HL-60/S4 treated with retinoic acid at 250 ng/mL for 4 days and 3 days (cell line): ENCODE data around the gene FGF1.
"Not testable (repeated sequence)": the region's sequence is repeated elsewhere in the genome, so short reads cannot be mapped to it uniquely, and the experiment has no call there.

Source experiments
- in situ Hi-C: fragments of 300-500 bp; cut with MboI; formaldehyde crosslinking; loops from 2 replicates; pipeline ENCODE4 v1.7.0; 2022; ENCODE audit warnings: low sequenced_read_pairs

The FGF1 gene

GRCh38 chr5:142650881-142651280 is 35.0 kb downstream of the FGF1 start:
- in situ Hi-C loops: no loop called here

GRCh38 chr5:142650060-142650459 is 35.8 kb downstream of the FGF1 start:
- in situ Hi-C loops: no loop called here

GRCh38 chr5:142648108-142648507 is 37.8 kb downstream of the FGF1 start:
- in situ Hi-C loops: not testable (repeated sequence)

- in situ Hi-C loops: no loop called here
These were observed 40.4 kb downstream of the FGF1 start for GRCh38 chr5:142645456-142645855.

GRCh38 chr5:142644640-142645361 is 41.1 kb downstream of the FGF1 start:
- in situ Hi-C loops: no loop called here

GRCh38 chr5:142644127-142644526 is 41.8 kb downstream of the FGF1 start:
- in situ Hi-C loops: no loop called here

- in situ Hi-C loops: no loop called here
These were observed 42.3 kb downstream of the FGF1 start for GRCh38 chr5:142643634-142644033.

GRCh38 chr5:142642427-142642826 is 43.5 kb downstream of the FGF1 start:
- in situ Hi-C loops: no loop called here

- in situ Hi-C loops: no loop called here
These were observed 44.2 kb downstream of the FGF1 start for GRCh38 chr5:142641711-142642110.

- in situ Hi-C loops: no loop called here
These were observed 45.4 kb downstream of the FGF1 start for GRCh38 chr5:142640316-142641005.

GRCh38 chr5:142639455-142639854 is 46.4 kb downstream of the FGF1 start:
- in situ Hi-C loops: no loop called here

- in situ Hi-C loops: no loop called here
These were observed 48.0 kb downstream of the FGF1 start for GRCh38 chr5:142637871-142638270.

- in situ Hi-C loops: no loop called here
These were observed 49.1 kb downstream of the FGF1 start for GRCh38 chr5:142636698-142637324.

GRCh38 chr5:142636093-142636492 is 49.8 kb downstream of the FGF1 start:
- in situ Hi-C loops: no loop called here

- in situ Hi-C loops: no loop called here
These were observed 51.5 kb downstream of the FGF1 start for GRCh38 chr5:142634216-142635011.

GRCh38 chr5:142630927-142631539 is 54.9 kb downstream of the FGF1 start:
- in situ Hi-C loops: no loop called here

- in situ Hi-C loops: no loop called here
These were observed 58.3 kb downstream of the FGF1 start for GRCh38 chr5:142627383-142628217.

GRCh38 chr5:142626786-142627185 is 59.1 kb downstream of the FGF1 start:
- in situ Hi-C loops: no loop called here

GRCh38 chr5:142626099-142626498 is 59.8 kb downstream of the FGF1 start:
- in situ Hi-C loops: no loop called here

- in situ Hi-C loops: loop anchor here (25.0 kb wide), 1 partner anchor 266 kb away; no protein-coding TSS in a partner anchor
These were observed 64.7 kb downstream of the FGF1 start for GRCh38 chr5:142621227-142621626.
